H1 (cell line): ENCODE data around the gene PEX14. TPM values are rescaled to one million over a fixed set of nuclear protein-coding genes. Genes with fewer than 3 reads are reported as not detected.

ENCODE experiments used
- CBX5 ChIP-seq: fragments of 300-800, 300-1000 bp; sonication (generic); IDR thresholded peaks from 2 replicates; pipeline ENCODE4 v1.7.1; 2016; ENCODE audit warnings: antibody characterized with exemption, low read length, low read depth
- EGR1 ChIP-seq: IDR thresholded peaks from 2 replicates; pipeline ENCODE4 v1.6.1; 2011; ENCODE audit warnings: low read depth, low read length, borderline replicate concordance
- NANOG ChIP-seq: IDR thresholded peaks from 2 replicates; pipeline ENCODE4 v1.6.1; 2011; ENCODE audit warnings: low read length, low read depth, mild to moderate bottlenecking, inconsistent platforms; ENCODE audit not compliant: insufficient read depth, poor library complexity, severe bottlenecking
- POU5F1 ChIP-seq: IDR thresholded peaks from 2 replicates; pipeline ENCODE4 v1.6.1; 2011; ENCODE audit warnings: low read depth, mild to moderate bottlenecking, low read length, moderate library complexity
- SIN3A ChIP-seq, 2 experiments: IDR thresholded peaks in 1 of 2; conservative IDR thresholded peaks in 1 of 2; 2 replicates each; pipeline ENCODE4 v1.6.1; 2011 to 2012; ENCODE audit warnings: low read length in 2 of 2, improper control_type of control experiment in 1 of 2, low read depth in 1 of 2, mild to moderate bottlenecking in 1 of 2
- SP2 ChIP-seq: IDR thresholded peaks from 2 replicates; pipeline ENCODE4 v1.6.1; 2012; ENCODE audit warnings: mild to moderate bottlenecking, low read length, inconsistent platforms
- TAF1 ChIP-seq: IDR thresholded peaks from 2 replicates; pipeline ENCODE4 v1.6.1; 2011; ENCODE audit warnings: mild to moderate bottlenecking, low read depth, low read length
- TEAD4 ChIP-seq: IDR thresholded peaks from 2 replicates; pipeline ENCODE4 v1.6.1; 2012; ENCODE audit warnings: low read depth, low read length, inconsistent platforms, mixed read lengths
- polyA plus RNA-seq, 7 experiments: library from polyadenylated mRNA; depleted of rRNA in 3 of 7; stranded (reverse) in 5 of 7; unstranded in 2 of 7; fragments of >200 nt in 5 of 7; fragments of 200-250 nt in 2 of 7; gene quantifications; 1 replicate in 5 of 7; 2 replicates in 1 of 7; 4 replicates in 1 of 7; pipeline versions ENCODE4 v1.2.1 to v1.2.3, GENCODE V29; 2011 to 2013; ENCODE audit warnings: missing spikeins in 2 of 7, mixed read lengths in 2 of 7
- total RNA-seq: library from RNA; stranded (reverse); fragmentation: NEBNext Ultra II Directional; extraction: Animal tissue kit (Norgen Biotek cat#: 25700); gene quantifications from 2 replicates; pipeline ENCODE4 v1.2.1, GENCODE V29; 2021

Gene PEX14
- total and polyA plus RNA-seq, 2 of the 8 experiments (the other 6 are each of a cell fraction or from before 2014, with no cell fraction given) = 13.0 to 19.8 TPM

- TF ChIP-seq TAF1 (no peak), SIN3A (conservative IDR thresholded peaks at IDR 0.05 in 1 of 2, IDR thresholded peaks at IDR 0.05 in 1 of 2; ENCODE audit: low read depth in 1 of 2, low read length in 2 of 2) (no peak), NANOG (no peak), POU5F1 (no peak), SP2 (no peak), TEAD4 (no peak), CBX5 (no peak), EGR1 (no peak)
Measured at GRCh38 chr1:10637400-10637799, 162.7 kb downstream of the PEX14 start (continued).
